Endothelial cell of umbilical vein (primary cell): ENCODE results near the gene IRF6. TPM values are rescaled to one million over a fixed set of nuclear protein-coding genes. Genes with fewer than 3 reads are reported as not detected.

Source experiments
- BruUV-seq: library from RNA; stranded (reverse); fragments of 400-500 nt; replicated peaks from 2 replicates; lab custom pipeline; 2021; lab: Mats Ljungman, UMichigan
- CTCF ChIA-PET: fragments of 300-600, 350-600 bp; sonication (Branson Sonifier 250); formaldehyde crosslinking; loops from one replicate; lab custom pipeline; 2021; ENCODE audit warnings: antibody characterized with exemption, inconsistent platforms; lab: Charles Lee
- POLR2A ChIA-PET: fragments of 300-600, 350-600 bp; sonication (Branson Sonifier 250); formaldehyde crosslinking; loops from one replicate; lab custom pipeline; 2021; ENCODE audit warnings: antibody characterized with exemption, inconsistent platforms; lab: Charles Lee
- DNase-seq: peaks from one replicate; pipeline ENCODE4 v3.0.0-alpha.2; 2011; ENCODE audit warnings: low read depth, low spot score
- FAIRE-seq: peaks from 2 replicates; lab custom pipeline; 2011; peaks lifted over from hg19 to GRCh38; lab: Jason Lieb, UNC
- H2AFZ ChIP-seq: 2 replicates; pipeline ENCODE4 v1.6.0; 2012; ENCODE audit warnings: low read depth, low read length, control low read depth, inconsistent platforms
- H3K27ac ChIP-seq: 2 replicates; pipeline ENCODE4 v1.5.1; 2011; ENCODE audit warnings: low read depth, mild to moderate bottlenecking, control low read depth, low read length, moderate library complexity; ENCODE audit not compliant: insufficient read depth
- H3K27me3 ChIP-seq, 2 experiments: 2 replicates each; pipeline versions ENCODE4 v1.6.0 to v1.6.1; 2011; ENCODE audit warnings: low read length in 2 of 2, mixed read lengths in 1 of 2; ENCODE audit not compliant: control insufficient read depth in 2 of 2, insufficient read depth in 2 of 2
- H3K36me3 ChIP-seq, 2 experiments: 2 replicates in 1 of 2; 3 replicates in 1 of 2; pipeline ENCODE4 v1.5.1; 2011; ENCODE audit warnings: low read length in 2 of 2, mild to moderate bottlenecking in 1 of 2, moderate library complexity in 1 of 2; ENCODE audit not compliant: control insufficient read depth in 2 of 2, insufficient read depth in 2 of 2; ENCODE audit errors: extremely low read depth in 1 of 2
- H3K4me1 ChIP-seq: 3 replicates; pipeline ENCODE4 v1.5.1; 2011; ENCODE audit warnings: mild to moderate bottlenecking, low read length; ENCODE audit not compliant: control insufficient read depth, insufficient read depth; ENCODE audit errors: extremely low read depth
- H3K4me2 ChIP-seq: 2 replicates; pipeline ENCODE4 v1.6.1; 2011; ENCODE audit warnings: low read length, control low read depth, mixed read lengths; ENCODE audit not compliant: insufficient read depth
- H3K4me3 ChIP-seq, 3 experiments: fragments of 200-600 bp in 1 of 3; sonication (generic), shearing (Covaris generic) in 1 of 3; replicated peaks in 1 of 3; 2 replicates each; pipeline ENCODE4 v1.5.1; 2011 to 2016; ENCODE audit warnings: control low read depth in 3 of 3, low read length in 3 of 3, mild to moderate bottlenecking in 2 of 3, inconsistent platforms in 1 of 3, low read depth in 1 of 3, moderate library complexity in 1 of 3; ENCODE audit not compliant: insufficient read depth in 1 of 3
- H3K79me2 ChIP-seq: 2 replicates; pipeline ENCODE4 v1.6.0; 2012; ENCODE audit warnings: low read length, inconsistent platforms; ENCODE audit not compliant: control insufficient read depth, insufficient read depth
- H3K9ac ChIP-seq: replicated peaks from 2 replicates; pipeline ENCODE3; 2011; ENCODE audit warnings: low read length, control low read depth; ENCODE audit not compliant: insufficient read depth; ENCODE audit errors: extremely low read depth
- H3K9me1 ChIP-seq: replicated peaks from 3 replicates; pipeline ENCODE4 v1.6.0; 2011; ENCODE audit warnings: mild to moderate bottlenecking, low read length; ENCODE audit not compliant: control insufficient read depth, insufficient read depth; ENCODE audit errors: extremely low read depth
- H3K9me3 ChIP-seq: replicated peaks from 2 replicates; pipeline ENCODE4 v1.5.1; 2012; ENCODE audit warnings: low read length, inconsistent platforms; ENCODE audit not compliant: control insufficient read depth, insufficient read depth
- H4K20me1 ChIP-seq: replicated peaks from 2 replicates; pipeline ENCODE3; 2011; ENCODE audit warnings: mild to moderate bottlenecking, low read length; ENCODE audit not compliant: control insufficient read depth, insufficient read depth; ENCODE audit errors: extremely low read depth
- EZH2 ChIP-seq: IDR thresholded peaks from 2 replicates; pipeline ENCODE4 v1.6.1; 2012; ENCODE audit warnings: borderline replicate concordance, low read depth, mild to moderate bottlenecking, moderate library complexity, low read length, inconsistent platforms; ENCODE audit not compliant: severe bottlenecking
- FOS ChIP-seq: IDR thresholded peaks from 2 replicates; pipeline ENCODE4 v1.6.1; 2011; ENCODE audit warnings: mild to moderate bottlenecking, low read length, moderate library complexity, borderline replicate concordance; ENCODE audit not compliant: insufficient read depth
- GATA2 ChIP-seq: IDR thresholded peaks from 2 replicates; pipeline ENCODE4 v1.7.0; 2011; ENCODE audit warnings: low read depth, mild to moderate bottlenecking, moderate library complexity, mixed read lengths, low read length; ENCODE audit not compliant: insufficient read length, insufficient read depth
- JUN ChIP-seq: IDR thresholded peaks from 2 replicates; pipeline ENCODE4 v1.6.1; 2011; ENCODE audit warnings: borderline replicate concordance, low read depth; ENCODE audit not compliant: insufficient read length, insufficient read depth
- MAX ChIP-seq: IDR thresholded peaks from 2 replicates; pipeline ENCODE4 v1.6.1; 2011; ENCODE audit not compliant: insufficient read depth, insufficient read length
- MYC ChIP-seq: IDR thresholded peaks from one replicate; pipeline ENCODE4 v1.6.1; 2011; ENCODE audit warnings: mild to moderate bottlenecking, low read depth, low read length
- POLR2A ChIP-seq: IDR thresholded peaks from 2 replicates; pipeline ENCODE4 v1.6.1; 2012; ENCODE audit warnings: low read depth, mild to moderate bottlenecking, control low read depth, low read length
- POLR2AphosphoS5 ChIP-seq: IDR thresholded peaks from 2 replicates; pipeline ENCODE4 v1.6.1; 2012; ENCODE audit warnings: low read depth, mild to moderate bottlenecking, control low read depth, low read length, moderate library complexity; ENCODE audit not compliant: insufficient read depth
- dilution Hi-C: fragments of 300-500 bp; cut with MboI; formaldehyde crosslinking; loops from one replicate; pipeline ENCODE4 v1.15.0; 2019; ENCODE audit warnings: low sequenced_read_pairs; ENCODE audit not compliant: extremely low pct_ligation_motif_present
- intact Hi-C: fragments of 100-400 bp; cut with micrococcal nuclease; formaldehyde crosslinking; loops from one replicate; pipeline ENCODE4 v1.10.0; 2022
- polyA plus RNA-seq, 4 experiments: library from polyadenylated mRNA; depleted of rRNA in 3 of 4; stranded (reverse) in 3 of 4; unstranded in 1 of 4; fragments of >200 nt; gene quantifications; 2 replicates each; pipeline versions ENCODE4 v1.2.1 to v1.2.3, GENCODE V29; 2011 to 2012; ENCODE audit warnings: missing spikeins in 1 of 4
- total RNA-seq: library from RNA; stranded (reverse); gene quantifications from 2 replicates; pipeline ENCODE4 v1.2.3, GENCODE V29; 2021
- TF ChIP-seq, protein P1 (sequence below), 2 donors: IDR thresholded peaks; 1 replicate in 1 of 2; 2 replicates in 1 of 2; pipeline ENCODE4 v1.5.1; 2011; ENCODE audit warnings: low read length in 2 of 2, mild to moderate bottlenecking in 2 of 2, moderate library complexity in 2 of 2, control low read depth in 1 of 2, inconsistent platforms in 1 of 2, low read depth in 1 of 2; ENCODE audit not compliant: insufficient read depth in 1 of 2; ENCODE audit errors: extremely low read depth in 1 of 2

IRF6 gene
- total and polyA plus RNA-seq, 2 donors (not counting 3 experiments of a cell fraction or from before 2014, with no cell fraction given) = 42.0 to 55.8 TPM

GRCh38 chr1:209741889-209742288 lies 64.1 kb downstream of the IRF6 start:
- Histone ChIP-seq H2AFZ (no peak overlapping the region), H3K4me1 (no peaks in the 10 kb centered on the region), H3K27ac (no peak overlapping the region), H3K79me2 (no peaks in the 10 kb centered on the region), H3K36me3 (no peaks in the 10 kb centered on the region), H3K9me3 (no peaks in the 10 kb centered on the region), H3K27me3 (peaks cover 0 to 13% of the 10 kb centered on the region in 2 experiments), H3K9me1 (no peaks in the 10 kb centered on the region), H3K4me2 (no peak overlapping the region), H3K4me3 (no peak overlapping the region), H3K9ac (no peak overlapping the region), H4K20me1 (no peaks in the 10 kb centered on the region)
- intact Hi-C loops (no loop called here), dilution Hi-C loops (no loop called here)
- FAIRE-seq (no peak), DNase-seq (no peak)
- no peak for TF ChIP-seq FOS
- no peak for TF ChIP-seq EZH2
- TF ChIP-seq POLR2A = no peak
- no peak for TF ChIP-seq MYC
- no peak for TF ChIP-seq GATA2
- TF ChIP-seq POLR2AphosphoS5 = no peak
- TF ChIP-seq, protein P1, sequence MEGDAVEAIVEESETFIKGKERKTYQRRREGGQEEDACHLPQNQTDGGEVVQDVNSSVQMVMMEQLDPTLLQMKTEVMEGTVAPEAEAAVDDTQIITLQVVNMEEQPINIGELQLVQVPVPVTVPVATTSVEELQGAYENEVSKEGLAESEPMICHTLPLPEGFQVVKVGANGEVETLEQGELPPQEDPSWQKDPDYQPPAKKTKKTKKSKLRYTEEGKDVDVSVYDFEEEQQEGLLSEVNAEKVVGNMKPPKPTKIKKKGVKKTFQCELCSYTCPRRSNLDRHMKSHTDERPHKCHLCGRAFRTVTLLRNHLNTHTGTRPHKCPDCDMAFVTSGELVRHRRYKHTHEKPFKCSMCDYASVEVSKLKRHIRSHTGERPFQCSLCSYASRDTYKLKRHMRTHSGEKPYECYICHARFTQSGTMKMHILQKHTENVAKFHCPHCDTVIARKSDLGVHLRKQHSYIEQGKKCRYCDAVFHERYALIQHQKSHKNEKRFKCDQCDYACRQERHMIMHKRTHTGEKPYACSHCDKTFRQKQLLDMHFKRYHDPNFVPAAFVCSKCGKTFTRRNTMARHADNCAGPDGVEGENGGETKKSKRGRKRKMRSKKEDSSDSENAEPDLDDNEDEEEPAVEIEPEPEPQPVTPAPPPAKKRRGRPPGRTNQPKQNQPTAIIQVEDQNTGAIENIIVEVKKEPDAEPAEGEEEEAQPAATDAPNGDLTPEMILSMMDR (IDR thresholded peaks at IDR 0.05; ENCODE audit: extremely low read depth in 1 of 2, insufficient read depth in 1 of 2, low read depth in 1 of 2, low read length in 2 of 2) = no peak
- TF ChIP-seq MAX = no peak
- no peak for TF ChIP-seq JUN
- no TSS peak for BruUV-seq
- ChIA-PET CTCF (no interaction called here), POLR2A (no interaction called here)
